K562 (cell line): ENCODE measurements around the gene BDP1. TPM values are rescaled to one million over a fixed set of nuclear protein-coding genes. Genes with fewer than 3 reads are reported as not detected.
"Not testable (repeated sequence)": the region's sequence is repeated elsewhere in the genome, so short reads cannot be mapped to it uniquely, and the experiment has no call there.

ENCODE experiments used
- ATAC-seq: fragments of 200-7000 bp; cut with Tn5 transposase; 3 replicates; pipeline ENCODE4 v1.9.1; 2020; ENCODE audit warnings: moderate library complexity
- BruUV-seq: library from RNA; stranded (reverse); fragments of 400-500 nt; replicated peaks from 2 replicates; lab custom pipeline; 2021; lab: Mats Ljungman, UMichigan
- CTCF ChIA-PET: fragments of 300-600 bp; formaldehyde crosslinking; extraction: SDS; loops from one replicate; lab custom pipeline; 2021; ENCODE audit warnings: low intra/inter-chr PET ratio; lab: Yijun Ruan, JAX
- POLR2A ChIA-PET: fragments of 300-600, 350-650 bp; sonication (Branson Sonifier 250); formaldehyde crosslinking; extraction: SDS; loops from one replicate; lab custom pipeline; 2021; ENCODE audit warnings: antibody characterized with exemption, inconsistent platforms; lab: Yijun Ruan, JAX
- DNase-seq, 4 experiments: peaks; one replicate each; pipeline versions ENCODE4 v3.0.0 to v3.0.0-alpha.2; 2011 to 2018; ENCODE audit warnings: low spot score in 3 of 4, mixed read lengths in 3 of 4; ENCODE audit errors: extremely low read depth in 1 of 4
- FAIRE-seq: peaks from 2 replicates; lab custom pipeline; 2011; peaks lifted over from hg19 to GRCh38; lab: Jason Lieb, UNC
- H2AFZ ChIP-seq: 2 replicates; pipeline ENCODE4 v1.6.0; 2011; ENCODE audit warnings: low read depth, low read length, control low read depth, inconsistent platforms
- H3K27ac ChIP-seq: fragments of 200-600 bp; 3 replicates; pipeline ENCODE4 v1.8.0; 2011; ENCODE audit warnings: low read depth, mild to moderate bottlenecking, control low read depth, inconsistent platforms, low read length, moderate library complexity, mixed read lengths; ENCODE audit errors: extremely low read depth
- H3K27me3 ChIP-seq, 2 experiments: fragments of 300-600 bp in 1 of 2; 2 replicates in 1 of 2; 3 replicates in 1 of 2; pipeline versions ENCODE4 v1.6.0 to v1.8.0; 2011; ENCODE audit warnings: inconsistent platforms in 2 of 2, low read length in 2 of 2, mild to moderate bottlenecking in 1 of 2, mixed read lengths in 1 of 2, moderate library complexity in 1 of 2; ENCODE audit not compliant: control insufficient read depth in 2 of 2, insufficient read depth in 2 of 2
- H3K36me3 ChIP-seq: fragments of 300-600 bp; 3 replicates; pipeline ENCODE4 v1.8.0; 2011; ENCODE audit warnings: mild to moderate bottlenecking, low read length, inconsistent platforms; ENCODE audit not compliant: control insufficient read depth, insufficient read depth
- H3K4me1 ChIP-seq, 2 experiments: fragments of 200-600 bp in 1 of 2; replicated peaks in 1 of 2; 2 replicates in 1 of 2; 3 replicates in 1 of 2; pipeline versions ENCODE4 v1.5.1 to v1.8.0; 2011; ENCODE audit warnings: inconsistent platforms in 2 of 2, low read length in 2 of 2, mild to moderate bottlenecking in 1 of 2, mixed read lengths in 1 of 2, moderate library complexity in 1 of 2; ENCODE audit not compliant: control insufficient read depth in 2 of 2, insufficient read depth in 2 of 2
- H3K4me2 ChIP-seq: 2 replicates; pipeline ENCODE4 v1.6.1; 2011; ENCODE audit warnings: low read length, control low read depth, inconsistent platforms, mixed read lengths; ENCODE audit not compliant: insufficient read depth
- H3K4me3 ChIP-seq: fragments of 200-600 bp; sonication (generic), shearing (Covaris generic); 2 replicates; pipeline ENCODE4 v1.5.1; 2016; ENCODE audit warnings: control low read depth, inconsistent platforms
- H3K79me2 ChIP-seq: fragments of 200-600 bp; 3 replicates; pipeline ENCODE4 v1.8.0; 2011; ENCODE audit warnings: low read length, inconsistent platforms; ENCODE audit not compliant: control insufficient read depth, insufficient read depth
- H3K9ac ChIP-seq, 2 experiments: 2 replicates each; pipeline versions ENCODE4 v1.6.0 to v1.6.1; 2011; ENCODE audit warnings: low read depth in 2 of 2, low read length in 2 of 2, control low read depth in 1 of 2, inconsistent platforms in 1 of 2, mild to moderate bottlenecking in 1 of 2, mixed read lengths in 1 of 2; ENCODE audit not compliant: insufficient read depth in 1 of 2
- H3K9me1 ChIP-seq: one replicate; pipeline ENCODE4 v1.6.0; 2011; ENCODE audit warnings: inconsistent platforms, mild to moderate bottlenecking, low read length, moderate library complexity; ENCODE audit not compliant: control insufficient read depth, insufficient read depth
- H3K9me3 ChIP-seq: replicated peaks from 2 replicates; pipeline ENCODE4 v1.5.1; 2011; ENCODE audit warnings: low read depth, low read length, inconsistent platforms; ENCODE audit not compliant: control insufficient read depth, insufficient read depth
- H4K20me1 ChIP-seq: replicated peaks from 2 replicates; pipeline ENCODE4 v1.6.1; 2011; ENCODE audit warnings: low read length, inconsistent platforms, mixed read lengths; ENCODE audit not compliant: control insufficient read depth, insufficient read depth
- HMBOX1 ChIP-seq: sonication (generic); IDR thresholded peaks from 2 replicates; pipeline ENCODE4 v1.6.1; 2016
- RAD21 ChIP-seq, 2 experiments: fragments of 250-450 bp in 1 of 2; fragments of 450-650 bp in 1 of 2; sonication (Bioruptor Pico) in 1 of 2; formaldehyde crosslinking in 1 of 2; IDR thresholded peaks in 1 of 2; conservative IDR thresholded peaks in 1 of 2; 2 replicates each; pipeline versions ENCODE4 v1.4.0 to v1.8.0; 2020 to 2022; ENCODE audit warnings: mild to moderate bottlenecking in 2 of 2, moderate library complexity in 1 of 2
- SPI1 ChIP-seq: IDR thresholded peaks from 2 replicates; pipeline ENCODE4 v1.6.1; 2011; ENCODE audit warnings: low read depth, low read length, control low read depth, borderline replicate concordance
- WGBS: fragments of 100-300 bp; shearing (Covaris generic); methylation state at CpG from one replicate; pipeline ENCODE4 v1.1.6; 2016; ENCODE audit warnings: low coverage, mixed read lengths; ENCODE audit not compliant: insufficient coverage; ENCODE audit errors: missing lambda C conversion rate; 5-methylcytosine and 5-hydroxymethylcytosine counted together
- in situ Hi-C: fragments of 300-500 bp; cut with MboI; formaldehyde crosslinking; loops from 4 replicates; pipeline ENCODE4 v1.15.0; 2018; ENCODE audit warnings: inconsistent platforms, mixed read lengths
- intact Hi-C: fragments of 100-400 bp; cut with micrococcal nuclease; formaldehyde crosslinking; loops from 2 replicates; pipeline ENCODE4 v1.14.2; 2022
- polyA plus RNA-seq, 8 experiments: library from polyadenylated mRNA; depleted of rRNA in 4 of 8; stranded (reverse) in 5 of 8; unstranded in 3 of 8; fragments of >200 nt; fragmentation: Nextera tagmentation in 2 of 8; fragmentation: Illumina TruSeq in 1 of 8; extraction: Ambion mirVana in 2 of 8; extraction: Trizol in 1 of 8; gene quantifications; 2 replicates each; pipeline versions ENCODE4 v1.2.1 to v1.2.3, GENCODE V29; 2011 to 2014; ENCODE audit warnings: inconsistent platforms in 1 of 8, missing spikeins in 1 of 8
- total RNA-seq, 7 experiments: library from RNA; depleted of rRNA in 6 of 7; stranded (reverse); fragments of >200 nt in 6 of 7; fragmentation: Illumina TruSeq in 2 of 7; extraction: Trizol in 2 of 7; gene quantifications; 2 replicates each; pipeline versions ENCODE4 v1.2.1 to v1.2.3, GENCODE V29; 2011 to 2021; ENCODE audit warnings: low replicate concordance in 1 of 7

The BDP1 gene
- total and polyA plus RNA-seq, 9 of the 15 experiments (the other 6 are each of a cell fraction or from before 2014, with no cell fraction given): 6.9 to 47.3 (median 23.9) TPM

- H4K20me1 ChIP-seq, H3K79me2 ChIP-seq, DNase-seq, H3K36me3 ChIP-seq, intact Hi-C loops, BruUV-seq, H3K9ac ChIP-seq, H3K27me3 ChIP-seq: not testable (repeated sequence)
- 38% methylated on average over 3 of the region's 3 CpGs for WGBS
- peak overlapping the region; percentile 84 for H2AFZ ChIP-seq
- peak; percentile 71; the same call in 1 of the 2 replicates for TF ChIP-seq SPI1
- TF ChIP-seq HMBOX1: peak; percentile 60
- TF ChIP-seq, all 486 proteins: peak for 2; not testable (repeated sequence) for 484
- peak; percentile 27; the same call in 1 of the 3 replicates for ATAC-seq
- FAIRE-seq, H3K9me1 ChIP-seq, H3K4me2 ChIP-seq, POLR2A ChIA-PET, in situ Hi-C loops, H3K9me3 ChIP-seq, H3K27ac ChIP-seq, H3K4me3 ChIP-seq, CTCF ChIA-PET, H3K4me1 ChIP-seq: not testable (repeated sequence)
Measured at GRCh38 chr5:71432410-71432809, 23.0 kb upstream of the BDP1 start.

GRCh38 chr5:71434825-71435224 is 20.6 kb upstream of the BDP1 start:
- H3K4me2 ChIP-seq, H3K79me2 ChIP-seq, in situ Hi-C loops, POLR2A ChIA-PET, H4K20me1 ChIP-seq, H3K4me1 ChIP-seq, H2AFZ ChIP-seq, H3K9me1 ChIP-seq, H3K27ac ChIP-seq, CTCF ChIA-PET, H3K9me3 ChIP-seq, DNase-seq, H3K36me3 ChIP-seq, BruUV-seq, H3K27me3 ChIP-seq, intact Hi-C loops, H3K4me3 ChIP-seq, H3K9ac ChIP-seq, ATAC-seq, FAIRE-seq: not testable (repeated sequence)
- peak in 1 of 2 experiments; percentile 16; a peak in 1 of 4 replicates for TF ChIP-seq RAD21 (CRISPR knock-in tag; conservative IDR thresholded peaks at IDR 0.05 in 1 of 2, IDR thresholded peaks at IDR 0.05 in 1 of 2)
- WGBS: 0% methylated on average over 2 of the region's 3 CpGs

- DNase-seq, intact Hi-C loops, H3K4me2 ChIP-seq, H3K36me3 ChIP-seq, H4K20me1 ChIP-seq, H3K27me3 ChIP-seq, H3K9ac ChIP-seq, H3K79me2 ChIP-seq, H3K4me3 ChIP-seq, FAIRE-seq, H3K9me1 ChIP-seq, H3K4me1 ChIP-seq, BruUV-seq, in situ Hi-C loops, H2AFZ ChIP-seq, CTCF ChIA-PET, H3K27ac ChIP-seq, ATAC-seq, H3K9me3 ChIP-seq, POLR2A ChIA-PET: not testable (repeated sequence)
- 75% methylated on average over 1 of the region's 1 CpG for WGBS
Measured at GRCh38 chr5:71441564-71441963, 13.9 kb upstream of the BDP1 start.
